Astrocyte of the spinal cord (primary cell): Measurements from ENCODE around the gene XPNPEP1.
A peak's percentile ranks its signal among the peaks of the same experiment; 100 is the strongest.

ENCODE experiments used
- DNase-seq: peaks from one replicate; pipeline ENCODE4 v3.0.0; 2011; ENCODE audit warnings: low read depth, low spot score
- H3K4me3 ChIP-seq: 2 replicates; pipeline ENCODE4 v1.5.1; 2011; ENCODE audit warnings: low read depth, mild to moderate bottlenecking, low read length, moderate library complexity
- CTCF ChIP-seq: IDR thresholded peaks from 2 replicates; pipeline ENCODE4 v1.5.1; 2012; ENCODE audit warnings: low read depth, mild to moderate bottlenecking, low read length, inconsistent platforms
- in situ Hi-C: cut with HindIII; loops from 2 replicates; pipeline ENCODE4 v1.10.0; 2017; ENCODE audit warnings: low sequenced_read_pairs

The XPNPEP1 gene

GRCh38 chr10:109940117-109940516 is 16.8 kb upstream of the XPNPEP1 start:
- no peak overlapping the region for H3K4me3 ChIP-seq
- DNase-seq = no peak
- in situ Hi-C loops = no loop called here
- TF ChIP-seq CTCF = no peak

- no peak for DNase-seq
- in situ Hi-C loops = no loop called here
- H3K4me3 ChIP-seq = no peak overlapping the region
- TF ChIP-seq CTCF = no peak
Observed at GRCh38 chr10:109939315-109939961, 16.1 kb upstream of the XPNPEP1 start.

GRCh38 chr10:109937460-109938065 is 14.3 kb upstream of the XPNPEP1 start:
- H3K4me3 ChIP-seq = no peak overlapping the region
- no peak for DNase-seq
- in situ Hi-C loops = no loop called here
- TF ChIP-seq CTCF = no peak

GRCh38 chr10:109934958-109935793 is 11.9 kb upstream of the XPNPEP1 start:
- H3K4me3 ChIP-seq = no peak overlapping the region
- DNase-seq = peak; percentile 95
- in situ Hi-C loops = no loop called here
- no peak for TF ChIP-seq CTCF

GRCh38 chr10:109933984-109934565 is 10.8 kb upstream of the XPNPEP1 start:
- in situ Hi-C loops = no loop called here
- H3K4me3 ChIP-seq = no peak overlapping the region
- peak; percentile 8 for DNase-seq
- TF ChIP-seq CTCF = no peak

DNA sequence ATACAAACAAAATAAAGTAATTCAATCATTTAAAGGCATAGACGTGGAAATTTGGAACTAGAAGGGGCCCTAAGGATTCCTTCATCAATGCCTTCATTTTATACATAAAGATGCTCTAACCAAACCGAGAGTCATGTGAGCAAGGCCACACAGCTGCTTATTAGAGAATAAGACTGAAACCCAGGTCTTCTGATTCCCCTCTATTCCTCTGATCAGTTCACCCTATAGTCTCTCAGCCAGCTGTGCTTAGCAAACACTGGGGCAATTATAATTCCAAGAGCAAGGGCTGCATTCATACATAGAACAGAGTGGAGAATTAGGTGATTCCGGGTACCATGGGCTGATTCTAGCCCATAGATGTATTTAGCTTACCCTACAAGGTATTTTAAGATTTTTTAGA is 9.7 kb upstream of the XPNPEP1 start:
- no peak for TF ChIP-seq CTCF
- in situ Hi-C loops = no loop called here
- H3K4me3 ChIP-seq = no peak overlapping the region
- DNase-seq = no peak
